Activated CD4-positive, CD25-positive, alpha-beta regulatory T cell (primary cell): ENCODE data around the gene DDTL.

ENCODE experiments used
- DNase-seq, 4 experiments: peaks; one replicate each; lab custom pipeline; 2025; lab: John Stamatoyannopoulos, UW

DDTL gene

DNA sequence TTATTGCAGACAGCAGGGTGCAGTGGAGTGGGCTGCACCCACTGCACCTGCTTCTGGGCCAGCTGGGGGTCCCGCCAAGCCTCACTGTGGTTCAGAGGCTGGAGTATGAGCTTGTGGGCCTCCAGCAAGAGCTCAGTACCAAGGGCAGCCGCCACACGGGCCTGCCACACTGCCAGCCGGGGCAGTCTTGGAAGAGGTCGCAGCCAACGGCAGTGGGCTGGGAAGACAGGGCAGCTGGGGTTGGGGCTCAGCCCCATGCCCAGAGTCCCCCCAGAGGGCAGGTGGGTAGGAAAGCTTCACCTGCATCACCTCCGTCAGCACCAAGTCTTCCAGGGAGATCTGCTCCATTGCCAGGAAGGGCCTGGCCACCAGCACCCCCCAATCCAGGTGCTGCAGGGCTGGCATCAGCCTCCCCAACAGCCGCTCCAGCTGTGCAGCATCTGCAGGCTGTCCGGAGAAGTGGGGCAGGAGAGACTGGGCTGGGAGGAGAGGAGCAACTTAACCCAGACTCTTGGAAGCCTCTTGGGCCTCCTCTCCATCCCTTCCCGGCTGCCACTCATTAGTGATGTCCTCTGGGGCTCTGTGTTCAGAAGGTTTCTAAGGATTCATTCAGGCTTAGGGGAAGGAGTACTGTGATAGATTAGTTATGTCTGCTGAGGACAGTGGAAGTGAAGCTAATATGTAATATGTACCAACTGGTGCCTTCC lies 39.7 kb downstream of the DDTL start:
- DNase-seq: no peak

GRCh38 chr22:24006914-24007214 lies 40.2 kb downstream of the DDTL start:
- DNase-seq: no peak

GRCh38 chr22:24007253-24008021 lies 40.7 kb downstream of the DDTL start:
- DNase-seq: no peak

DNA sequence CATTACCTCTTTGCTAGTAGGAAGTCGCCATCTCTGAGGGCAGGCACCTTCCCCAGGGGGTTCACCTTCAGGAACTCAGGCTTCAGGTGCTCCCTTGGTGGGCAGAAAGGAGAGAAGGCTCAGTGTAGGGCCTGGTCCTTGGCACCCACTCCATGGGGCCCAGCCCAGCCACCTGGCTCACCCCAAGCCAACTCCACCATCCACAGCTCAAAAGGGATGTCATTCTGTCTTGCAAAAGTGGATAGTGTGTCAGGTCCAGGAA lies 41.3 kb downstream of the DDTL start:
- no peak for DNase-seq

DNA sequence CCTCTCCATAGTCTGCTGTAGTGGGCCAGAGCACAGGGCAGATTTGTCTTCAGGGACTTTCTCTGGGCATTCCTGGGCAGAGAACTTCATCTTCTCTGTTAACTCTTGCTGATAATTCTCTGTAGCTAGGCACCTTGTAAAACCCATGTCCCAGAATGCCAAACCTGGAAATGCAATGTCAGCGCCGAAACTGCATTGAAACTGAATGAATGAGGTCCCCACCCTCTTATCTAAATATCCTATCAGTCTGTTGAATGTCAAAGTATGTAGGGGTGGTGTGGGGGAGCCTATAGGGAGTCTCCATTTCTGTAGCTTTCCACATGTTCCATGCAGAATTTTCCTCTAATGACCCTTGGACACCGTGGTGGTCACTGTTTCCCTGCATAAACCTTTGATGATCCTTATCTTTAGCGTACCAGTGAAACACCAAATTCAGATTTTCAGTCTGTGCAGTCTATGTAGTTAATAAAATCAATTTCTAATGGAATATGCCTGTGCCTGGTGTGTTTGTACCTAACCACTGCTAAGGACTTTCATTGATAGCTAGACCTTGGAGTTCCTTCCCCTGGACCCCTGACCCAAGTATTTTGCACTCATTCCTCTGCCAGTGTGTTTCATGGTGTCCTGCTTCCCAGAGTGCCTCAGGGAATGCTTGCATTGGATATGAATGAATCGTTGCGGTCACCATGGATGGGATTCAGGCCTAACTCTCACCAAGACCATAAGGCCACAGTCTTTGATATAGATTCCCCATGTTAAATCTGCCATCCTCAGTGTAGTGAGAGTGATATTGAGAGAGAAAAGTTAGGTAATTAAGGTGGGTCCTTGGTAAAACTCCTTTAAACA lies 41.9 kb downstream of the DDTL start:
- no peak for DNase-seq

- no peak for DNase-seq
Measured at GRCh38 chr22:24009227-24010017, 42.7 kb downstream of the DDTL start.

DNA sequence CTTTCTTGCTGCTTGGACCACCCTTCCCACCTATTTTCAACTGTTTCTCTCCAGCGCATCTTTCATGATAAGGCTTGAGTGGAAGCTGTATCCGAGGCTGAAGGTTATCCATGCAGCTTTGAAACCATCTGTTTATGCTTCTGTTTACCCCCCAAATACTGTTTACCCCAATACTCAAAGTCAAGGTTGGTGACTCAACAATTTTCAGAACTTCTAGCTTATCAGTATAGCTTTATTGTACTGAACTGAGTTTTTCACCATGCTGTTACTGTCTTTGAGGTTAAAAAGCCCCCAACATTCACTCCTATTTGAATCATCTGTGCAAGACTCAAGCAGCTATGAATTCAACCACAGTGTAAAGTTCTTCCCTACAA lies 43.3 kb downstream of the DDTL start:
- DNase-seq: no peak

- no peak for DNase-seq
Measured at GRCh38 chr22:24011735-24012068, 45.0 kb downstream of the DDTL start.

DNA sequence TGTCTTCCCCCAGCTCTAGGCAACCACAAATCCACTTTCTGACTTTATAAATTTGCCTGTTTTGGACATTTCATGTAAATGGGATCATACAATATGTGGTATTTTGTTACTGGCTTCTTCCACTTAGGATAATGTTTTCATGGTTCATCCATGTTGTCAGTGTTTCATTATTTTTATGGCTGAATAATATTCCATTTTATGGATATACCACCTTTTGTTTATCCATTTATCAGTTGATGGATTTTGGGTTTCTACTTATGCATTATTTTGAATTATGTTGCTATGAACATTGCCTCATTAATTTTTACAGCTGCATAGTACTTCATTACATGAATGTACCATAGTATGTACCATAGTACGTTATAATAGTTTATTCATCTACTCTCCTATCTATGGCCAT lies 49.5 kb downstream of the DDTL start:
- no peak for DNase-seq

- no peak for DNase-seq
Measured at GRCh38 chr22:24021304-24021703, 54.6 kb downstream of the DDTL start.
